Esophagus squamous epithelium (tissue), 5 donors: ENCODE data around the gene KCNH8. TPM values are rescaled to one million over a fixed set of nuclear protein-coding genes. Genes with fewer than 3 reads are reported as not detected.

Experiments used
- DNase-seq: peaks from one replicate; lab custom pipeline; 2025; lab: John Stamatoyannopoulos, UW
- H3K27ac ChIP-seq, 4 donors: fragments of 200-600 bp; sonication (generic); one replicate each; pipeline ENCODE4 v1.5.1; 2016 to 2019; ENCODE audit warnings: mild to moderate bottlenecking in 1 of 4
- H3K27me3 ChIP-seq, 4 donors: fragments of 200-600 bp; sonication (generic); 1 replicate in 3 of 4; 2 replicates in 1 of 4; pipeline versions ENCODE4 v1.5.1 to v1.6.0; 2017 to 2021; ENCODE audit warnings: antibody characterized with exemption in 1 of 4
- H3K36me3 ChIP-seq, 3 donors: fragments of 200-600 bp; sonication (generic); one replicate each; pipeline ENCODE4 v1.5.1; 2016 to 2019
- H3K4me1 ChIP-seq, 3 donors: fragments of 200-600 bp; sonication (generic); one replicate each; pipeline ENCODE4 v1.5.1; 2017 to 2019
- H3K4me3 ChIP-seq, 4 donors: fragments of 200-600 bp; sonication (generic); 1 replicate in 3 of 4; 2 replicates in 1 of 4; pipeline ENCODE4 v1.5.1; 2016 to 2019; ENCODE audit warnings: mild to moderate bottlenecking in 2 of 4, moderate library complexity in 1 of 4
- H3K9me3 ChIP-seq, 3 donors: fragments of 200-600 bp; sonication (generic); one replicate each; pipeline ENCODE4 v1.5.1; 2016 to 2019
- POLR2A ChIP-seq, 4 donors: fragments of 450-650 bp; IDR thresholded peaks; one replicate each; pipeline ENCODE4 v1.6.1; 2017; ENCODE audit warnings: antibody characterized with exemption in 4 of 4, mild to moderate bottlenecking in 4 of 4, moderate library complexity in 3 of 4
- WGBS, 2 donors: methylation state at CpG; one replicate each; pipeline ENCODE4 v1.1.5; 2018; 5-methylcytosine and 5-hydroxymethylcytosine counted together
- intact Hi-C: fragments of 100-400 bp; cut with DNase I; formaldehyde crosslinking; loops from one replicate; pipeline ENCODE4 v1.15.0; 2022
- total RNA-seq, 4 donors: library from RNA; depleted of rRNA; stranded (reverse); fragments of >200 nt; gene quantifications; one replicate each; pipeline ENCODE4 v1.1.0, GENCODE V29; 2016
- TF ChIP-seq, protein P1 (sequence below), 6 experiments: fragments of 450-650 bp in 4 of 6; fragments of 200-600 bp in 2 of 6; sonication (generic) in 2 of 6; IDR thresholded peaks; one replicate each; pipeline ENCODE4 v1.5.1; 2016 to 2019; ENCODE audit warnings: antibody characterized with exemption in 6 of 6, mild to moderate bottlenecking in 4 of 6, moderate library complexity in 4 of 6
- donor health status: DM: yes; HTN: yes; CAD: no.

Gene KCNH8
- total RNA-seq, 4 donors from 2014 or later: 0.57 TPM; not detected in 3

DNA sequence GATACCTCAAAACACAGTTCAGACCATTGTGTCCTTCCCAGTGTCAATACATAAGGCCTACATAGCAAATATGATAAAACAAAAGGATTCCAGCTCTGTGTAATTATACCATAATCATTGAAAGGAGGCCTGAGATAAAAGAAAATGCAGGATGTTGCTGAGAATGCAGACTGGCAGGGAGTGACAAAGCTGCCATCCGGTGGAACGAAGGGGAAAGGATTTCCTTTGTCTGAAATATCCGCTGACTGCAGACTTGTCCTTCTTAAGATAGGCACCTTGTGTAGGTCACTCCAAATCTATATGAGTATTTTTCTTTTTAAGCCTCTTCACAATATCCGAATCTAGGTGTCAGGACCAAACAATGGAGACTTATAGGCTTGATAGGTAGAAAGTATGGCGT lies 108.0 kb downstream of the KCNH8 start:
- Histone ChIP-seq H3K27me3 (no peaks in the 10 kb centered on the region), H3K4me3 (no peak overlapping the region), H3K36me3 (no peaks in the 10 kb centered on the region), H3K27ac (no peak overlapping the region), H3K4me1 (no peaks in the 10 kb centered on the region), H3K9me3 (peaks cover 0 to 9% (median 0%) of the 10 kb centered on the region in 3 donors)
- TF ChIP-seq POLR2A (IDR thresholded peaks at IDR 0.05): no peak
- TF ChIP-seq, protein P1, sequence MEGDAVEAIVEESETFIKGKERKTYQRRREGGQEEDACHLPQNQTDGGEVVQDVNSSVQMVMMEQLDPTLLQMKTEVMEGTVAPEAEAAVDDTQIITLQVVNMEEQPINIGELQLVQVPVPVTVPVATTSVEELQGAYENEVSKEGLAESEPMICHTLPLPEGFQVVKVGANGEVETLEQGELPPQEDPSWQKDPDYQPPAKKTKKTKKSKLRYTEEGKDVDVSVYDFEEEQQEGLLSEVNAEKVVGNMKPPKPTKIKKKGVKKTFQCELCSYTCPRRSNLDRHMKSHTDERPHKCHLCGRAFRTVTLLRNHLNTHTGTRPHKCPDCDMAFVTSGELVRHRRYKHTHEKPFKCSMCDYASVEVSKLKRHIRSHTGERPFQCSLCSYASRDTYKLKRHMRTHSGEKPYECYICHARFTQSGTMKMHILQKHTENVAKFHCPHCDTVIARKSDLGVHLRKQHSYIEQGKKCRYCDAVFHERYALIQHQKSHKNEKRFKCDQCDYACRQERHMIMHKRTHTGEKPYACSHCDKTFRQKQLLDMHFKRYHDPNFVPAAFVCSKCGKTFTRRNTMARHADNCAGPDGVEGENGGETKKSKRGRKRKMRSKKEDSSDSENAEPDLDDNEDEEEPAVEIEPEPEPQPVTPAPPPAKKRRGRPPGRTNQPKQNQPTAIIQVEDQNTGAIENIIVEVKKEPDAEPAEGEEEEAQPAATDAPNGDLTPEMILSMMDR (IDR thresholded peaks at IDR 0.05): no peak
- intact Hi-C loops: no loop called here
- DNase-seq: no peak
- WGBS, 2 donors: 74 to 82% methylated on average over 5 of the region's 5 CpGs

DNA sequence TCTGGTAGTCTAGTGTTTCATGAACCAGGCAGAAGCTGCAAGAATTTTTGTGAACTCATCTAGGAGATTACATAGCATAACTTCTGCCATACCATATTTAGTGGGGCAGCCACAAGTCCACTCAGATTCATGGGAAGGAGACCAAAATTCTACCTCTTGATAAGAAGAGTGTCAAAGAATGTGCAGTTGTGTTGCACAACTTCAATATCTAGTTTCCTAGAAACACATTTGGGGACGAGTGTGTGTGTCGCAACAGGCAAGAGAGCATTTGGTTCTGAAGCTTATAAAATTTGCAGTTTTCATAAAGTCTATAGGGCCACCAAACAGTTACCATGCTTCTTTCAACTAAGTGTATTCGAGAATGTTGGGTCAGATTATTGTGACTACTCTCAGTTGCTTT lies 115.3 kb downstream of the KCNH8 start:
- no peak for DNase-seq
- no peak for TF ChIP-seq POLR2A (IDR thresholded peaks at IDR 0.05)
- TF ChIP-seq, protein P1 (IDR thresholded peaks at IDR 0.05): no peak
- WGBS, 2 donors: 63 to 78% methylated on average over 3 of the region's 3 CpGs
- Histone ChIP-seq H3K9me3 (no peaks in the 10 kb centered on the region), H3K27me3 (no peaks in the 10 kb centered on the region), H3K4me3 (no peak overlapping the region), H3K4me1 (no peaks in the 10 kb centered on the region), H3K27ac (no peak overlapping the region), H3K36me3 (no peaks in the 10 kb centered on the region)
- intact Hi-C loops: no loop called here

DNA sequence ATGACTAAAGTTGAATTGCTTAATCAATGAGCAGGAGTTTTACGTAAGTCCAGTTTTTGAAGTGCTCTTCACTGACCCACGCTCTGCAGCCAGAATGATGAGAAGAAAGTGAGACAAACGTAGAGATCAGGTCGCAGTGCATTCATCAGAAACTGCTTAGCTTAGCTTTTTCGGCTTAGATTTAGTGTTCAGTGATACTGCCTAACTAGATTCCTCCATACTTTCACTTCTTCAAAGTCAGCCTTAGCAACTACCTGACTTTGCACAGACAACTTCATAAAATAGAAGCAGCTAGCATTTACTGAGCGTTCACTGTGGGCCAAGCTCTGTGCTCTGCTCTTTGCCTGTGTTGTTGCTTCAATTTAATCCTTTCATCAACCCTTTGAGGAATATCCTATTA lies 116.1 kb downstream of the KCNH8 start:
- Histone ChIP-seq H3K36me3 (no peaks in the 10 kb centered on the region), H3K27me3 (no peaks in the 10 kb centered on the region), H3K27ac (no peak overlapping the region), H3K4me3 (no peak overlapping the region), H3K9me3 (no peaks in the 10 kb centered on the region), H3K4me1 (no peaks in the 10 kb centered on the region)
- no peak for DNase-seq
- TF ChIP-seq POLR2A (IDR thresholded peaks at IDR 0.05): no peak
- TF ChIP-seq, protein P1 (IDR thresholded peaks at IDR 0.05): no peak
- intact Hi-C loops: no loop called here
- 65 to 81% methylated on average over 6 of the region's 6 CpGs for WGBS, 2 donors

DNA sequence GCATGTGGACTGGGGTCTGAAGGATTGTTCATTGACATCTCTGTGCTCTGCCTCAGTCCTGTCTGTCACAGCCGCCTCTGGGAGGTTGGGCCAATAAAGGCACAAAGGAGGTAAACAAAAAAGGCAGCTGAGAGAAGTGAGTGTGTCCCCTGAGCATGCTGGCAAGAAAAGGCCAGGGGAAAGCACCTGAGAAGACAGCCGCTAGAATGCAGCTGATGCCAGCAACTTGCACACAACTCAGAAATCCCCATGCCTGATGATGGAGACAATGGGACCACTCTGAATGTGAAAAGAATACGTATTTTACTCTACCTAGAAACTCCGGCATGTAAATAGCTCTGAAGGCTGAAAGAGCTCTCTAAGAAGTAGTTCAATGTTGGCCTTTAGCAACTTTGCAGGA lies 118.7 kb downstream of the KCNH8 start:
- TF ChIP-seq, protein P1 (IDR thresholded peaks at IDR 0.05): no peak
- no peak for TF ChIP-seq POLR2A (IDR thresholded peaks at IDR 0.05)
- WGBS, 2 donors: 47 to 55% methylated on average over 4 of the region's 4 CpGs
- H3K4me3 ChIP-seq: no peak overlapping the region
- no peak overlapping the region for H3K27ac ChIP-seq
- intact Hi-C loops: no loop called here
- H3K9me3 ChIP-seq: no peaks in the 10 kb centered on the region
- no peak for DNase-seq
- no peaks in the 10 kb centered on the region for H3K4me1 ChIP-seq
- H3K36me3 ChIP-seq: no peaks in the 10 kb centered on the region
- H3K27me3 ChIP-seq: no peaks in the 10 kb centered on the region

DNA sequence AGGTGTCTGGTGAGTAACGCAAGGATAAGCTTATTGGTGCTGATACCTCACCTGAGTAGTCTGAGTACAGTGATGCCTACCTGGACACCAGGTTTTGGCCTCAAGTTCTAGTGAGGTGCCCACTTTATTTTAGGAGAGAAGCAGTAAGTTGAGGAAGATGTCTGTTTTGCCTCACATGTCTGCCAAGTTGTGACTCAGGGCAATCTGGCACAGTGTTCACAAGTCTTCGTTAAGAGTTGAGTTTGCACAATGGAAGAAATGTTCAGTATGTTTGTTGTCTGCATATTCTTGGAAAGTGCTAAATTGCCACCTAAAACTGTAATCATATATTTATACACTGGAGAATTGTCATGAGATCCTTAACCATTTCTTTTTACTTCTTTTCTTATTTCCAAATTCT lies 122.2 kb downstream of the KCNH8 start:
- intact Hi-C loops: no loop called here
- 61 to 74% methylated on average over 2 of the region's 2 CpGs for WGBS, 2 donors
- Histone ChIP-seq H3K27ac (no peak overlapping the region), H3K27me3 (no peaks in the 10 kb centered on the region), H3K4me1 (no peaks in the 10 kb centered on the region), H3K4me3 (no peak overlapping the region), H3K9me3 (no peaks in the 10 kb centered on the region), H3K36me3 (no peaks in the 10 kb centered on the region)
- TF ChIP-seq, protein P1 (IDR thresholded peaks at IDR 0.05): no peak
- TF ChIP-seq POLR2A (IDR thresholded peaks at IDR 0.05): no peak
- no peak for DNase-seq
